ENCODE measurements around the gene TNIK.

DNA sequence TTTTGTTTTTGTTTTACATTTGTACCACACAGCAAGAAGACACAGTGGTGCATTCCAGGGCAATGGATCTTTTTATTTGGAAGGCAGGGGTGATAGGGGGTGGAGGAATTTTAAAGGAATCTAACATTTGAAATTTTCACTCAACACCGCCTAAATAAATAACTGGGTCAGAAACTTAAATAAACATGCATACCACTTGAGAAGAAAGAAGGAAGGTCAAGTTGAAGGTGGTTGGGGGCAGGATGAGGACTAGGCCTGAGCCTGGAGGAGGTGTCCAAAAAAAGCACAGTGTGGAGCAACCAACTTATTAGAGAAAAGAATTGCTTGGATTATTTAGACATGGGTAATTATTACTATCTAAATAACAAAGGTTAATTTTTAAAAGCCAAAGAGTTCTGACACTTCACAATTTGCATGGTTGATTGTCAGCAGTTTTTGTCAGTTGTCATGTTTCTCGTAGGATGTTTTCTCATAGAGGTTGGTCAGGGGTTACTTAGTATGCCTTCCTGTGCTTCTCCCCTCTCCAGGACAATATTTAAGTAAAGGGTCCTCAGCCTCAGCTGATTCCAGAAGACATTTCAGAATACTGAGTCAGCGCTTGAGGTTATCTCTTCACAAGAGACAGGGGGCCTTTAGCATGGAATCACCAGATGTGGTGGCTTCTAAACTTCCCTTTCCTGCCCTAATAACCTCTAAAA is 260.0 kb downstream of the TNIK start:
- TF ChIP-seq, protein P1, sequence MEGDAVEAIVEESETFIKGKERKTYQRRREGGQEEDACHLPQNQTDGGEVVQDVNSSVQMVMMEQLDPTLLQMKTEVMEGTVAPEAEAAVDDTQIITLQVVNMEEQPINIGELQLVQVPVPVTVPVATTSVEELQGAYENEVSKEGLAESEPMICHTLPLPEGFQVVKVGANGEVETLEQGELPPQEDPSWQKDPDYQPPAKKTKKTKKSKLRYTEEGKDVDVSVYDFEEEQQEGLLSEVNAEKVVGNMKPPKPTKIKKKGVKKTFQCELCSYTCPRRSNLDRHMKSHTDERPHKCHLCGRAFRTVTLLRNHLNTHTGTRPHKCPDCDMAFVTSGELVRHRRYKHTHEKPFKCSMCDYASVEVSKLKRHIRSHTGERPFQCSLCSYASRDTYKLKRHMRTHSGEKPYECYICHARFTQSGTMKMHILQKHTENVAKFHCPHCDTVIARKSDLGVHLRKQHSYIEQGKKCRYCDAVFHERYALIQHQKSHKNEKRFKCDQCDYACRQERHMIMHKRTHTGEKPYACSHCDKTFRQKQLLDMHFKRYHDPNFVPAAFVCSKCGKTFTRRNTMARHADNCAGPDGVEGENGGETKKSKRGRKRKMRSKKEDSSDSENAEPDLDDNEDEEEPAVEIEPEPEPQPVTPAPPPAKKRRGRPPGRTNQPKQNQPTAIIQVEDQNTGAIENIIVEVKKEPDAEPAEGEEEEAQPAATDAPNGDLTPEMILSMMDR (conservative IDR thresholded peaks at IDR 0.05; ENCODE audit: low read length) = no peak
- no peak for TF ChIP-seq EZH2phosphoT487 (IDR thresholded peaks at IDR 0.05; ENCODE audit: borderline replicate concordance)

Measured in Loucy (cell line).